HG02571 (cell line): ENCODE measurements around the gene LRRC10B.

ENCODE experiments used
- ATAC-seq: cut with Tn5 transposase; IDR thresholded peaks from one replicate; pipeline ENCODE4 v1.9.1; 2021; ENCODE audit warnings: mild to moderate bottlenecking, moderate library complexity; ENCODE audit not compliant: unreplicated experiment

Gene LRRC10B

DNA sequence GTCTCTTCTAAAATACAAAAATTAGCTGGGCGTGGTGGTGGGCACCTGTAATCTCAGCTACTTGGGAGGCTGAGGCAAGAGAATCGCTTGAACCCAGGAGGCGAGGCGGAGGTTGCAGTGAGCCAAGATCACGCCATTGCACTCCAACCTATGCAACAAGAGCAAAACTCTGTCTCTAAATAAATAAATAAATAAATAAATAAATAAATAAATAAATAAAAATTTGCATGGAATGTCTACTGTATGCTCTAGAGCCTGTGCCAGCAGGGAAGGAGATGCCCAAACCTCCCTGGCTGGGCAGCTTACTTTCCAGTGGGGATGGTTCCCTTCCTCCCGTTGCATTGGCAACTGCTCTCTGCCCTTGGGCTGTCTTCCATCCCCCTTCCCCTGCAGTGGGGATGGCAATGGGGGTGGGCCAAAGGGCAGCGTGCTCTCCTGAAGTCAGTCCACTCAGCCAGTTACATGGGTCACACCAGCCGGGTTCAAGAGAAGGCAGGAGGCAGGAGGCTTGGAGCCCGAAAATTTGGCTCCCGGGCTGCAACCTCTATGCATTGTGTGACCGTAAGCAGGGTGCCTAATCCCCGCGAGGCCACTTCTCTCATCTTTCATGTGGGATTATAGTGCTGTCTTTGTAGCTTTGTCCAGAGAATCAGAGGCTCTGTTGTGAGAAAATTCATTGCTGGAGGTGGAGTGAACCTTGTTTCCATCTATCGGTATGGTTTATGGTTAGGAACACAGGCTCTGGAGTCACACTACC is 1.4 kb upstream of the LRRC10B start:
- ATAC-seq = no peak

DNA sequence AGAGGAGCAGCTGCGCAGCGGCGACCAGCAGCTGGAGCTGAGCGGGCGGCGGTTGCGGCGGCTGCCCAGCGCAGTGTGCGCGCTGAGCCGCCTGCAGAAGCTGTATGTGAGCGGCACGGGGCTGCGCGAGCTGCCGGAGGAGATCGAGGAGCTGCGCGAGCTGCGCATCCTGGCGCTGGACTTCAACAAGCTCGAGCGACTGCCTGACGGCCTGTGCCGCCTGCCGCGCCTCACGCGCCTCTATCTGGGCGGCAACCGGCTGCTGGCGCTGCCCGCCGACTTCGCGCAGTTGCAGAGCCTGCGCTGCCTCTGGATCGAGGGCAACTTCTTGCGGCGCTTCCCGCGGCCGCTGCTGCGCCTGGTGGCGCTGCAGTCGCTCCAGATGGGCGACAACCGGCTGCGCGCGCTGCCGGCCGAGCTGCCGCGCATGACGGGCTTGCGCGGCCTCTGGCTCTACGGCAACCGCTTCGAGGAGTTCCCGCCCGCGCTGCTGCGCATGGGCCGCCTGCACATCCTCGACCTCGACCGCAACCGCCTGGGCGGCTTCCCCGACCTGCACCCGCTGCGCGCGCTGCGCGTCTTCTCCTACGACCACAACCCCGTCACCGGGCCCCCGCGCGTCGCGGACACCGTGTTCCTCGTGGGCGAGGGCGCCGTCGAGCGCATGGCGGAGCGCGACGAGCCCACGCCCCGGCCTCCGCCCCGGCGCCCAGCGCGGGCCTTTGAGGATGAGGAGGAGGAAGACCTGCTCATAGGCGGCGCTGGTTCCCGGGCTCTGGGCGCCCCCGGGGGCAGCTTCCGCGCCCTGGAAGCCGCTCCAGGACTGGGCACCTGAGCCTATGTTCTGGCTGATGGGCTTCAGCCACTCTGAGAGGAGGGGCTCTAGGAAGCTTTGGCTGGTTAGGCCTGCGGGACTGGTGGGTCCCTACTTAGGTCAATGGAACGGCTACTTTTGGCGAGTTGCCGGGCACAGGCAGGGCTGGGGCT is 787 bp downstream of the LRRC10B start:
- no peak for ATAC-seq

DNA sequence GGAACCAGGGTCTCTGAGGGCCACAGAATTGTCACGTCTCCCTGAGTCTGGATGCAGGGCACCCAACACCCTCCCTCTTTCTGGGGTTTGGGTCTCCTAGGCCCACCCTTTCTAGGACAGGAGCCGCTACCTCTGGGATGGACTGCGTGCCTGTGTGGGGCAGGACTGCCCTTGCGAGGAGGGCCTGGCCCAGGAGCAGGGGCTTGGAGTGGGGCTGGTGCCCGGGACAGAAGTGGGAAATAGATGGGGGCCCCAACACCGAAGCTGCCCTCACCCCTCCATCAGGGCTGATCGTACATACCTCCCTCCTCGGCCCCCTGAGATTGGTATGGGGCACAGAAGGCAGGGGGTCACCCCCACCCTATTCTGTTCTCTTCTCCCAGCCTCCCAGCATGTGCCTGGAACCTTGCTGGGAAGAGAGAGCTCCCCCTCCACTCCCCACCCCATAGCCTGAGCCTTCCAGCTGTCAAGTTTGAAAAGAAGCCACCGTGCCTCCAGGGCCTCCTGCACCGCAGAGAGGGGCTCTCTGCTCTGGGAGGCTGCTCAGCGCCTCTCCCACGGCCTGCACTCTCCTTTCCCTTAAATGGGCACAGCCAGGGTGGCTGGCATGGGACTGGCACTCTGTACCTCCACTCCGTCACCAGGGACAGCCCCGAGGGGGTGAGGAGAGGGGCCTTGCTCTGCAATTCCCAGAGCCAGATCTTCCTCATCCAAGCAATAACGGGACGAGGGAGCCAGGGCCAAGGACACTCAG is 1.8 kb downstream of the LRRC10B start:
- ATAC-seq = no peak

DNA sequence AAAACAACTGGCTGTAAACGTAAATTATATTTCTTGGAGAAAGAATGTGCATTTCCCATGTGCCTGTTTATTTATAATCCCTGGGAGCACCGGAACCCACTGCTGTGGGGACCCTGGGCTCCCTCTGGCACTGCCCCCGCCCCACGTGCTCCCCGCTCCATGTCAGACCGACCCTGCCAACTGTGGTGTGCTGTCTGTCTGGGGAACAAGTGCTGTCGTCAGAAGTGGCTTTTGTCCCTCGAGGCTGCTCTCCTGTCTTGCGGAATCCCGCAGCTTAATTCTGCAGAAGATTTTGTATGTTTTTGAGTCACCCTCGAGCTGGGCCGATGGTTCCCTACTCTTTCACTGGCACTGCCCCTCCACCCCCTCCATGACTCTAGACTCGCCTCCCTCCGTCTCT is 2.4 kb downstream of the LRRC10B start:
- ATAC-seq = no peak

DNA sequence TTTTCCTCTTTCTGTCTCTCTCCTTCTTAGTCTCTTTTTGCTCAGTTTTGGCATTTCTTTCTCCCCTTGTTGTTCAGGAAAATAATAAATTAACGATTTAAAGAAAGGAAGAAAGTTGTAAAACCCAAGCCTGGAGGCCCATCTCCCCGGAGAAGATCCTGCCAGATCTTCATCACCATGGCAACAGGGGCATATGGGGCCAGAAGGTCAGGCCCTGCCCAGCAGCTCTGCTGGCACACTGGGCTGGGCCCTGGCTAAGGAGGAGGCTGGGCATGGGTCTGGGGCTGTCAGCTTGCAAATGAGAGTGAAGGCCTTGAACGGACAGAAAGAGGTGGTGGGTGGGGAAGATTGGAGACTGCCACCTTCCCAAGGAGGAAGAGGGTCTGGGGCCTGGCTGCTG is 2.8 kb downstream of the LRRC10B start:
- ATAC-seq = no peak

DNA sequence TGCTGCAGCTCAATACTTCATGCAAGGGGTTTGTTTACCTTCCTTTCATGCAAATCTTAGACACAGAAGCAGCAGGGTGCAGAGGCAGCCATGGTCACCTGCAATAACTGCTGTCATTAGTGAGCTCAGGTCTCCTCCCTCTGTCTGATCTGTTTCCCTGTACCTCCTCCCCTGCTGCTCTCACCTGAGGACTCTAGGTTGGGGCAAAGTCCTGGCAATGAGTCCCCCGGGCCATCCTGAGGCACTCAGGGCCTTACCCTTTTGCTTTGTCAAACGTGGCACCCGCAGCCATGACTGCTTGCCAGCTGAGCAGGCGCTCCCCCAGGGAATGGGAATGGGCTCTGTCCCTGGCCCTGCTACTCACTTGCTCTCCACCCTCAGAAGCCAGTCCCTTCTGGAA is 3.9 kb downstream of the LRRC10B start:
- no peak for ATAC-seq

DNA sequence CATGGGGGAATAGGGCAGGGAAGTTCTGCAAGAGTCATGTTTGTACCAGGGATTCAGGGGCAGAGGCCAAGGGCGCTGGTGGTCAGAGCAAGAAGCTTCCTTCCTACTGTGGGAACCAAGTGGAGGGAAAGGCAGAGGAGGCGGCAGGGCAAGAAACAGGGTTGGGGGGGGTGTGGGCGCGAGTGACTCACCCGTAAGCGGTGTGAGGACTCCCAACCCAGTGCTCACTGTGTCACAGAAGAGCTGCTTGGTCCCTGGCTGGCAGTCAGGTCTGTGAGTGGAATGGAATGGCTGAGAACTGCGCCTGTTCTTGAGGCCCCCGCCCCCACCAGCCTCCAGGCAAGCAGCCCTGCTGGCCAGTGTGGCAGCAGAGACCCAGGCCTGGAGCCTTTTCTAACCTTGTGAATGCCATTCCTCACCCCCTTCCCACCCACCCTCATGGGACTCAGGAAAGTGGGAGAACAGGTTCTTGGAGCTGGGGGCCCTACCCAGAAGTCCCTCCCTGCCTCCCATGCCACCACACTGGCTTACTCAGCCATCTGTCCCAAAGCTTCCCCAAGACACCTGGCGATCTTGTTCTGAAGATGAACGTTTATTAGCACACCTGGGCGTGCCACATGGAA is 4.7 kb downstream of the LRRC10B start:
- no peak for ATAC-seq

DNA sequence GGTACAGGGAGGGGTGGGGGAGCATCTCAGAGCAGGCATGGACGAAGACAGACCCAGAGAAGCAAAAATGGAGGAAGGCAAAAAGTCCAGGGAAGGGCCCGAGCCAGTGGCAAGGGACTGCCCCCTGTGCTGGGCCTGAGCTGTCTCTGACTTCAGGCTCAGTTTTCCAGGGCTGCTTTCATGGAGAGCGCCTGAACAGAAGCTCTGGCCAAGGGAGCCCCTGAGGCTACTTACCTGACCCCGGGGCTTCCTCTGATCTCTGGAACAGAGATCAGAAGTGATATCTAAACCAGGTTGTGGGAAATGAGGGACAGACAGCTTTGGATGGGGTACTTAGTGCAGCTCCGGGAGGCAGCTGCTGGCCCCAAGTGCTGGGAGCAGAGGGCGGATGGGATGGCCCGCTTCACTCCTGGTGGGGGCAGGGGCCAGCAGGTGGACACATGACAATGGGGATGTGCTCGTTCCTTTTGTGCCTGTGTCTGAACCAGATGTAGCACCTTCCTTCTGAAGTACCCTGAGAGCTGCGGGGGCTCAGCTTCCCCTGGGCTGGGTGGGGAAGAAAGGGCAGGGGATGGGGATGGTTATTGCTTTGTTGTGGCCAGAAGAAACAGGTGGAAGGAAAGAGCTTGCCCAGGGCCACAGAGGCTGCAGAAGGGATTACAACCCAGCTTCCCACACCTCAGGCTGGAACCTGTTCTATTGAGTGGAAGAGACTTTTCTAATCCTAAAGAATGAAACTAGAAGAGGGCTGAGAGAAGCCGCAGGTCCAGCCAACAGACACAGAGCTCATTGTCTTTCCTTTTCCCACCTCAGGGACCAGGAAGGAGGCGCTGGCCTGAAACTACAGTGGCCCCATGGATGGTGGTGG is 5.7 kb downstream of the LRRC10B start:
- no peak for ATAC-seq

DNA sequence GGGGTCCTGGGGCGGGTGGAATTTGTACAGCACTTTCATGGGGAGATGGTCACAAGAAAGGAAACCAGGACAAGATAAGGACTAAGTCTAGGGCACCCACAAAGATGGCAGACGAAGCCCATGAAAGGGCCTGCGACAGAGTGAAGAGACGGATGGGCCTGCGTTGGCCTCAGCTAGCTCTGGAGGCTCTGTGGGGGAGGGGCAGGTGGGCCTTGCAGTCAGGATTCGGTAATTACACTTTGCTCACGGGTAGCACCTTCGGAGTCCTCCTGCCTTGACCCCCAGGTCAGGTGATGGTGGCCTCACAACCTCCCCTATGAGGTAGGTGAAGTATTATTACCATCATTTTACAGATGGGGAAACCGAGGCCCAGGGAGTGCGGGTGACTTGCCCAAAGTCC is 7.1 kb downstream of the LRRC10B start:
- no peak for ATAC-seq

DNA sequence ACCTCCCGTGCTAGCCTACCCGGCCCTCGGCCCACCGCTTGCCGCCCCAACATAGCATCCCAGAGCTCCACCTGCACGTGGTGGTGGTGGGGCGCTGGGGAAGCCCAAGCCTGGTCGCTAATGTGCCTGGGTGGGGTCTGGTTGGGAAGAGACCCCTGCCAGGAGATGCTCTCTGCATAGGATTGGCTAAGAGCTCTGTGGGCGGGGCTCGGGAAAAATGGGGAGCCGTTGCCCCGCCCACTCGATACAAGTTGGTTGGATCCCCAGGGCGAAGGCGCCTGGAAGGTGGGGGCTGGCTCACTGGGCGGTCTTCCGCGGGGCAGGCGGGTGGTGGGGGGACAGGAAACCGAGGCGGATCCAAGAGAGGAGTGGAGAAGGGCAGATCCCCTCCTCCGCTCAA is 7.6 kb downstream of the LRRC10B start:
- ATAC-seq = no peak

DNA sequence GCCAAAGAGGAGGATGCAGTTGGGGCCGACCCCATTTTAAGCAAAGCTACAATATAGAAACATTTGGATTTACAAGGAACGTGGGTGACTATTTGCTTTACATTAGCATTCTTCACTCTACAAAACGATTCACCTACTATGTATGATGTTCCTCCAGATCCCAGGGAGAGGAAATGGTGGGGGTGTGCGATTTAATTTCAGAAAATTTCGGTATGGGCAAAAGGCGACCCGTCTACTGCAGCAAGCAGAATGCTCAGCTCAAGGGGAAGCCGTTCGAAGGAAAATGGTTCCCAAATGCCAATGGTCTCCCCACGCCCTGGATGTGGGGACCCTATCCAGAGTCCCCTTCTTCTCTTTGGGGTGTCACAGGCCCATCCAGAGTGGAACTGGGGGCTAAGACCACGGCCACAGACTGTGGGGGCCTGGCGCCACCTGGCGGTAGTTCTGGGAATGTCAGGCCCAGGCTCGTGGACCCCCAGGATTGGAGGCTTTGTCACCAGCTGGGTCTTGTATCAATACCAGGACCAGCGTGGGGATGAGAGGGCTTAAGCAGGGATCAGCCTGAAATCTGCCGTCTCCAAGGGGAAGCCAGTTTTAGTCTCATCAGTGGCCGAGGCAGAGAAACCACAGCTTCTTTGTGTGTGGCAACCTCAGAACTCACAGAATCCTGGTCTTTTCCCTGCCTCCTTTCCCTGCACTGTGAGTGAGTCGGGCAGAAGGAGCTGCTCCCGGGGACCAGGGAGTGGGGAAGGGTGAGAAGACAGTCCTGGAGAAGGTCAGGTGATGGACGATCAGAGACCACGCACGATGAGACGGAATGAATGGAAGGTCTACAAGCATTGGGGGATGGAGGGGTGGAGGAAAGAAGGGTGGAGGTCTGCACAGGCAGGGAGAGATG is 8.4 kb downstream of the LRRC10B start:
- no peak for ATAC-seq

DNA sequence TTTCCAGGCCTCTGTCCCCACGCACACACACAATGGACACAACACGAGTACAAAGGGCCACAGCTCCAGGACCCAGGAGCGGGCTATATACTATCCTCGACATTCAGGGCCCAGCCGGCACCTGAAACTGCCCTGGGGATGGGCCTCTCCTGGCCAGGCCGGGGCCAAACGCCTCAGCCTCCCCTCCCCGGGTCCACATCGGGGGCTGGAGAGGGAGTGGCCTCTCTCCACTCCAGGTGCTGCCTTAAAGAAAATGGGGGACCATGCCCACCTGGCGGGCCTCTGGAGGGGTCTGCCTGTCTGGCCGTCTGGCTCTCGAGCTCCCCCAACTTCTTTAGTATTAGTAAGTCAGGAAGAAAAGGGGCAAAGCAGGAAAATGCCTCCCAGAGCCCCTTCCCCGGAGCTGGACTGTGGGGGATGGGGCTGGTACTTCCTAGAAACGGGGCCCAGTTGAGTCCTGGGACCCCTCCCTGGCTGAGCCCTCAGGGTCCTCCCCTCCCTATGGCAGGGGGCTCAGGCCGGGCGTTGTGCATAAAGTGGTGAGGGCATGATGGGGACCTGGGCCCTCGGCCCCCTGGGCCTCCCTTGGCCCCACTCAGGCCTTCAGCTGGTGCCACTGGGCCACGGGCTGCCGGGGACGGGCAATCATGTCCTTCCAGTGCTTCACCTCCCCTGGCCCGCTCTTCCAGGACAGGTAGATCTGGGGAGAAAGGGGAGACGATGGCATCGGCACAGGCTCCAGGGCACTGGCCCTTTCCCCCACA is 9.7 kb downstream of the LRRC10B start:
- no peak for ATAC-seq

DNA sequence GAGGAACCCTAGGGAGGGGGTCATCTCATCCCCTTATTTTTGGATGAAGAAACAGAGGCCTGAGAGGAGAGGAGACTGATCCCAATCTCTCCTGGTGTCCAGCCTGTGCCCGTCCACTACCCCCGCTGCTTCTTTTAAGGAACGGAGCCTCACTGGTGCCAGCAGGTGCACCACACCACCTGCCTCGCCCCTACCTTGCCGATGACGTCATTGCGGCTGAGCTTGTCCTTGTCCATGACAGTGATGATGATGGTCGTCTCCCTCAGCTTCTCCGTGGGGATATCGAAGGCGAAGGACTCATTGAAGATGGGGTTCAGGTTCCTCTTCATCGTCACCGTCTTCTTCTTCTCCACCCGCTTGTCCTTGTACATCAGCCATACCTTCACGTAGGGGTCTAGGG is 14.3 kb downstream of the LRRC10B start:
- ATAC-seq = no peak

DNA sequence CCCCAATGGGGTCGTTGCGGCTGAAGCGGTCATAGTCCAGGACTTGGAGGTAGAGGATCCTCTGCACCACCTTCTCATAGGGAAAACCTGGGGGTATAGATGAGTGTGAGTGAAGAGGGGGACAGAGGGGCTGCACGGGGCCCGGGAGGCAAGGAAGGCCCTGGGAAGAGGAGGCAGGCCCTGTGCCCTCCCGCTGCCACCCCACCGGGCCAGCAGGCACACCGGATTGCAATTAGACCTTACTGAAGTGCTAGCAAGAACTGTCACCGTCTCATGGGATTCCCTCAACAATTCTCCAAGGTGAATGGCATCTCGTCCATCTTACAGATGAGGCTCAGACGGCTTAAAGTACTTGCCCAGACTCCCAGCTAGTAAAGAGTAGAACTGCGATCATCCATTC is 15.9 kb downstream of the LRRC10B start:
- ATAC-seq = no peak

DNA sequence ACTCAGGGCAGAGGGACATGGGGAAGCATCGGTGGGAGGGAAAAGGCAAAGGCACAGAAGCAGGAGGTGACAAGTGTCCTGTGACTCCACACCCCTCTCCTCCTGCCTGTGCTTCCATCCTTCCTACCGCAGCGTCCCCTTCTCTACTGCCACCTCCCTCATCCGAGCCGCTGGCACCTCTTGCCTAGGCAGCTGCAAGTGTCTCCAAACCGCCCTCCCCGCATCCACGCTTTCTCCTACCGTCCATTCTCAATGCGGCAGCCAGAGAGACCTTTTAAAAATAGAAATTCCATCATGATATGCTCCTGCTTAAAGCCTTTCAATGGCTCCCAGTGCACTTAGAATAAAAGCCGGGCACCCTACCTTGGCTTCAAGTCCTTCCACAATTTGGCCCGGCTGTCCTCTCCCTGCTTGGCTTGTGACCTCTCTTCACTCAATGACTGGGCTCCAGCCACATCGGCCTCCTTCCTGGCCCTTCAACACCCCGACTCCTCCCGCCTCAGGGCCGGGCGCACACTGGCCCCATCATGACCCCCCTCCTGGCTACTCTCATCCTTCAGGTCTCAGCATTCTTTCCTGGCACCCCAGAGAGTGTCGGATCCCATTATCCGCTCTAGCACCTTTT is 16.5 kb downstream of the LRRC10B start:
- no peak for ATAC-seq

DNA sequence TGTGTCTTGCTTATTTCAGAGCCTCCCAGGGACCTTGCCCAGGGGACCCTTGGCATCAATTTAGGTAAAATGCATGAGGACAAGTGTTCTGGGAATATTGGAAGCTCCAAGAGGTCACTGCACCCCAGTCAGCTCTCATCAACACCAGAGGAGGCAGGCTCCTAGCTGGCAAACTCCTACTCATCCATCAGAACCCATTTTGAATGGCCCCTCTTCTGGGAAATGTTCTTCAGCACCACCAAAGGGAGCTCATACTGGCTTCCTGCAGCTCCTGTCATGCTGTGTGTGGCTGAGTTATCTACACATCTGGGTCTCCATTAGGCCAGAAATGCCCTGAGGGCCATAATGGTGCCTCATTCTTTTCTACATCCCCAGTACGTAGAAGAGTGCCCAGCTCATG is 17.7 kb downstream of the LRRC10B start:
- ATAC-seq = no peak

DNA sequence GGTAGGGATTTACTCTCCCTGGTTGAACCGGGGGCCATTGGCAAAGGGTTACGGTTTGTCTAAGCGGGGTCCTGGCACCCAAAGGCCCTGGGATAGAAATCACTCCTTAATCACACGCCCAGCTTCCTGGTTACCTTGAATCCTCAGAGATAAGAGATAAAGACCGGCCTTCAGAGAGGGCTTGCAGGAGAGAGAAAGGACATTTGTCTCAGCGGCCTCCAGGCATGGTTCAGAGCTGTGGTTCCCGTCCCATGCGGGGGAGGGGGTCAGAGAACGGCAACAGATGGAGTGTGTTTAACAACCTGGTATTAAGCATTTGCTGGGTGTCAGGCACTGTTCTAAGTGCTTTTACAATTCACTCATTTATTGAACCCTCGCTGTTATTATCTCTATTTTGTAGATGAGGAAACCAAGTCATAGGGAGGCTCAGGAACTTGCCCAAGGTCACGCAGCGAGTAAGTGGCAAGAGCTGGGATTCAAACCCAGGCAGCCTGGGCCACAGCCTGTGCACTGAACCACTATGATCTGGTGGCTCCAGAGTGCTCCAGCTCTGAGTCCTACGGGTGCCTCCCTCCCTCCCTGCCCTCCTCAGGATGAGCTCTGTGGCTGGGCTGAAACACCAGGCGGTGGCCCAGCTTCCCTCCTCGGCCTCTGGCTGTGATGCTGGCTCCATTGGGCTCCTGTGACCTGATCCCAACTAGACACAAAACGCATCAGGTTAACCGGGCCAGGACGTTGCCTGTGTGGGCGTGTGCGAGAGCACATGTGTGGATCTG is 18.6 kb downstream of the LRRC10B start:
- ATAC-seq = no peak
